OCI-LY1 (cell line): ENCODE measurements around the gene ZNF766.
"Not testable (repeated sequence)": the region's sequence is repeated elsewhere in the genome, so short reads cannot be mapped to it uniquely, and the experiment has no call there.

Experiments
- H2AFZ ChIP-seq: fragments of 200-600 bp; sonication (generic), shearing (Covaris generic); 2 replicates; pipeline ENCODE4 v1.6.0; 2014; ENCODE audit warnings: antibody characterized with exemption, mild to moderate bottlenecking, low read length
- H3F3A ChIP-seq: fragments of 200-600 bp; sonication (generic), shearing (Covaris generic); 2 replicates; pipeline ENCODE4 v1.6.0; 2014; ENCODE audit warnings: mild to moderate bottlenecking, antibody characterized with exemption, low read length, moderate library complexity; ENCODE audit not compliant: insufficient read depth
- H3K27ac ChIP-seq: fragments of 200-600 bp; sonication (generic); 2 replicates; pipeline ENCODE4 v1.5.1; 2014; ENCODE audit warnings: low read length, mixed run types, mild to moderate bottlenecking, low read depth; ENCODE audit not compliant: poor library complexity, severe bottlenecking
- H3K27me3 ChIP-seq: fragments of 200-600 bp; sonication (generic); 2 replicates; pipeline ENCODE4 v1.6.0; 2014; ENCODE audit warnings: antibody characterized with exemption, mild to moderate bottlenecking, low read length, moderate library complexity; ENCODE audit not compliant: insufficient read depth
- H3K36me3 ChIP-seq: fragments of 200-600 bp; sonication (generic); 2 replicates; pipeline ENCODE4 v1.6.1; 2014; ENCODE audit warnings: mild to moderate bottlenecking, antibody characterized with exemption, low read length, moderate library complexity, mixed read lengths; ENCODE audit not compliant: insufficient read depth
- H3K4me1 ChIP-seq: fragments of 200-600 bp; sonication (generic); 2 replicates; pipeline ENCODE4 v1.5.1; 2014; ENCODE audit warnings: mild to moderate bottlenecking, low read length, moderate library complexity; ENCODE audit not compliant: insufficient read depth, severe bottlenecking
- H3K4me2 ChIP-seq: fragments of 200-600 bp; sonication (generic), shearing (Covaris generic); 2 replicates; pipeline ENCODE4 v1.6.1; 2014; ENCODE audit warnings: low read length
- H3K4me3 ChIP-seq: fragments of 200-600 bp; sonication (generic); 2 replicates; pipeline ENCODE4 v1.5.1; 2014; ENCODE audit warnings: low read length, low read depth, mild to moderate bottlenecking, mixed read lengths; ENCODE audit not compliant: poor library complexity, severe bottlenecking
- H3K79me2 ChIP-seq: fragments of 200-600 bp; shearing (Covaris generic); 2 replicates; pipeline ENCODE4 v1.6.1; 2016; ENCODE audit warnings: mixed run types, low read length, mixed read lengths; ENCODE audit not compliant: insufficient read depth
- H3K9ac ChIP-seq: fragments of 200-600 bp; sonication (generic), shearing (Covaris generic); 2 replicates; pipeline ENCODE4 v1.6.1; 2014; ENCODE audit warnings: mild to moderate bottlenecking, low read length, mixed read lengths
- H3K9me2 ChIP-seq: fragments of 200-600 bp; sonication (generic), shearing (Covaris generic); 2 replicates; pipeline ENCODE4 v1.6.1; 2014; ENCODE audit warnings: low read depth, mild to moderate bottlenecking, low read length, mixed read lengths
- H3K9me3 ChIP-seq: fragments of 200-600 bp; shearing (Covaris generic); 2 replicates; pipeline ENCODE4 v1.6.1; 2014; ENCODE audit warnings: low read length, mixed read lengths
- H4K20me1 ChIP-seq: fragments of 200-600 bp; sonication (generic), shearing (Covaris generic); 2 replicates; pipeline ENCODE4 v1.6.0; 2016; ENCODE audit warnings: mild to moderate bottlenecking, low read length; ENCODE audit not compliant: insufficient read depth
- CTCF ChIP-seq: fragments of 200-600 bp; sonication (generic), shearing (Covaris generic); IDR thresholded peaks from 2 replicates; pipeline ENCODE4 v1.5.1; 2017; ENCODE audit warnings: mild to moderate bottlenecking, antibody characterized with exemption, low read length, moderate library complexity, mixed read lengths
- EZH2 ChIP-seq: fragments of 200-600 bp; sonication (generic), shearing (Covaris generic); IDR thresholded peaks from 2 replicates; pipeline ENCODE4 v1.8.0; 2017; ENCODE audit warnings: borderline replicate concordance, mixed run types, mild to moderate bottlenecking, antibody characterized with exemption, low read length, moderate library complexity, mixed read lengths

The ZNF766 gene

GRCh38 chr19:52336117-52336790 lies 66.9 kb downstream of the ZNF766 start, which contains the start of gene ZNF610:
TSS of gene ZNF610 (plus strand) at chr19:52336243. CDS start at chr19:52349173, 12,930 bp downstream.
- Histone ChIP-seq H3K9me2 (no peaks in the 10 kb centered on the region), H2AFZ (no peak within 1 kb of the TSS), H3K27me3 (no peaks in the 10 kb centered on the region), H3K4me3 (no peak within 1 kb of the TSS), H3K9ac (no peak within 1 kb of the TSS), H3K4me1 (no peaks in the 10 kb centered on the region), H3F3A (no peaks in the 10 kb centered on the region), H3K36me3 (no peaks in the 10 kb centered on the region), H3K4me2 (no peak within 1 kb of the TSS), H3K9me3 (peaks cover 10% of the 10 kb centered on the region), H3K27ac (no peak within 1 kb of the TSS), H3K79me2 (no peaks in the 10 kb centered on the region), H4K20me1 (no peaks in the 10 kb centered on the region)
- TF ChIP-seq CTCF, result no peak
- no peak for TF ChIP-seq EZH2

GRCh38 chr19:52336791-52337381 lies 67.5 kb downstream of the ZNF766 start:
- no peak overlapping the region for H3K9ac ChIP-seq
- H3K9me2 ChIP-seq, result no peaks in the 10 kb centered on the region
- H3K4me1 ChIP-seq, result no peaks in the 10 kb centered on the region
- no peaks in the 10 kb centered on the region for H3F3A ChIP-seq
- no peak overlapping the region for H2AFZ ChIP-seq
- H3K4me3 ChIP-seq, result no peak overlapping the region
- H3K9me3 ChIP-seq, result peaks cover 5% of the 10 kb centered on the region; the same call in 1 of the 2 replicates
- no peak overlapping the region for H3K4me2 ChIP-seq
- no peaks in the 10 kb centered on the region for H3K79me2 ChIP-seq
- H3K27ac ChIP-seq, result no peak overlapping the region
- H3K36me3 ChIP-seq, result no peaks in the 10 kb centered on the region
- H4K20me1 ChIP-seq, result no peaks in the 10 kb centered on the region
- H3K27me3 ChIP-seq, result no peaks in the 10 kb centered on the region
- TF ChIP-seq CTCF, result no peak
- no peak for TF ChIP-seq EZH2

GRCh38 chr19:52339022-52339421 lies 69.6 kb downstream of the ZNF766 start:
- H3K4me3 ChIP-seq, H3K9ac ChIP-seq, H3K79me2 ChIP-seq, H3F3A ChIP-seq, H3K9me3 ChIP-seq, H2AFZ ChIP-seq, H3K36me3 ChIP-seq, H3K4me2 ChIP-seq, H3K27ac ChIP-seq, H3K9me2 ChIP-seq, H3K27me3 ChIP-seq, H4K20me1 ChIP-seq, H3K4me1 ChIP-seq: not testable (repeated sequence)

- TF ChIP-seq EZH2 (no peak), CTCF (peak; percentile 70)
- H3F3A ChIP-seq, result no peaks in the 10 kb centered on the region
- H2AFZ ChIP-seq, result no peak overlapping the region
- no peak overlapping the region for H3K27ac ChIP-seq
- H3K4me1 ChIP-seq, result no peaks in the 10 kb centered on the region
- no peaks in the 10 kb centered on the region for H4K20me1 ChIP-seq
- no peaks in the 10 kb centered on the region for H3K9me2 ChIP-seq
- H3K79me2 ChIP-seq, result no peaks in the 10 kb centered on the region
- no peak overlapping the region for H3K4me2 ChIP-seq
- H3K27me3 ChIP-seq, result no peaks in the 10 kb centered on the region
- H3K9ac ChIP-seq, result no peak overlapping the region
- H3K4me3 ChIP-seq, result no peak overlapping the region
- no peaks in the 10 kb centered on the region for H3K36me3 ChIP-seq
- H3K9me3 ChIP-seq, result no peaks in the 10 kb centered on the region
Measured at GRCh38 chr19:52343548-52343947, 74.2 kb downstream of the ZNF766 start.
